ENCODE results near the gene BUD31. TPM values are rescaled to one million over a fixed set of nuclear protein-coding genes. Genes with fewer than 3 reads are reported as not detected.

The BUD31 gene
- total and polyA plus RNA-seq, 9 of the 15 experiments (the other 6 are each of a cell fraction or from before 2014, with no cell fraction given): 105 to 342 (median 247) TPM

GRCh38 chr7:99362801-99363200, 46.0 kb upstream of the BUD31 start (continued):
- TF ChIP-seq ZNF407 (IDR thresholded peaks at IDR 0.05; ENCODE audit: low read depth): no peak
- no peak for TF ChIP-seq ZKSCAN8 (CRISPR knock-in tag; IDR thresholded peaks at IDR 0.05)
- TF ChIP-seq ZNF311 (CRISPR knock-in tag; IDR thresholded peaks at IDR 0.05): no peak
- no peak for TF ChIP-seq MLLT1 (IDR thresholded peaks at IDR 0.05)
- TF ChIP-seq MLX (CRISPR knock-in tag; conservative IDR thresholded peaks at IDR 0.05): no peak
- 0 out of 2 replicates have a peak, but pooled peaks have one; percentile 5 for TF ChIP-seq MTA2 (IDR thresholded peaks at IDR 0.05; ENCODE audit: low read depth)
- peak; percentile 29; the same call in 1 of the 2 replicates for TF ChIP-seq GATA2 (CRISPR knock-in tag; IDR thresholded peaks at IDR 0.05)
- no peak for TF ChIP-seq HMG20B (CRISPR knock-in tag; IDR thresholded peaks at IDR 0.05)
- TF ChIP-seq PTRF (tag; IDR thresholded peaks at IDR 0.05): no peak
- no peak for TF ChIP-seq ZNF174 (CRISPR knock-in tag; IDR thresholded peaks at IDR 0.05)
- no peak for TF ChIP-seq TRIM24 (IDR thresholded peaks at IDR 0.05)
- TF ChIP-seq ZFP36 (IDR thresholded peaks at IDR 0.05; ENCODE audit: low read depth, low read length, partially characterized antibody): no peak
- TF ChIP-seq RAD21 (CRISPR knock-in tag; conservative IDR thresholded peaks at IDR 0.05 in 1 of 2, IDR thresholded peaks at IDR 0.05 in 1 of 2): peak in 1 of 2 experiments; percentile 15; a peak in 1 of 4 replicates
- no peak for TF ChIP-seq PHB2 (IDR thresholded peaks at IDR 0.05; ENCODE audit: low read depth)
- TF ChIP-seq MCM7 (IDR thresholded peaks at IDR 0.05): no peak
- no peak for TF ChIP-seq NFATC3 (IDR thresholded peaks at IDR 0.05)
- TF ChIP-seq ZNF586 (CRISPR knock-in tag; conservative IDR thresholded peaks at IDR 0.05): no peak
- TF ChIP-seq KHSRP (IDR thresholded peaks at IDR 0.05): no peak
- TF ChIP-seq NR2C2 (CRISPR knock-in tag; IDR thresholded peaks at IDR 0.05): no peak
- TF ChIP-seq NR2C2 (tag; IDR thresholded peaks at IDR 0.05): no peak
- no peak for TF ChIP-seq USF1 (CRISPR knock-in tag; IDR thresholded peaks at IDR 0.05)
